CD14-positive monocyte (primary cell): ENCODE measurements around the gene NKD2. TPM values are rescaled to one million over a fixed set of nuclear protein-coding genes. Genes with fewer than 3 reads are reported as not detected.

ENCODE experiments used
- DNase-seq, 3 donors: peaks; one replicate each; pipeline ENCODE4 v3.0.0-alpha.2; 2011 to 2022
- H2AFZ ChIP-seq: 2 replicates; pipeline ENCODE4 v1.6.0; 2012; ENCODE audit warnings: mild to moderate bottlenecking, low read depth, low read length, inconsistent platforms; ENCODE audit not compliant: insufficient read depth, poor library complexity, severe bottlenecking
- H3K27ac ChIP-seq, 2 donors: 1 replicate in 1 of 2; 2 replicates in 1 of 2; pipeline ENCODE4 v1.5.1; 2012 to 2013; ENCODE audit warnings: low read length in 2 of 2, control low read depth in 1 of 2, inconsistent platforms in 1 of 2, low read depth in 1 of 2, mild to moderate bottlenecking in 1 of 2
- H3K27me3 ChIP-seq, 2 donors: one replicate each; pipeline versions ENCODE4 v1.6.0 to v1.6.1; 2011 to 2013; ENCODE audit warnings: low read length in 2 of 2; ENCODE audit not compliant: control insufficient read depth in 2 of 2, insufficient read depth in 2 of 2
- H3K36me3 ChIP-seq, 2 donors: replicated peaks in 1 of 2; 1 replicate in 1 of 2; 2 replicates in 1 of 2; pipeline versions ENCODE4 v1.5.1 to v1.6.1; 2012 to 2013; ENCODE audit warnings: low read length in 2 of 2, control low read depth in 1 of 2, inconsistent platforms in 1 of 2, mild to moderate bottlenecking in 1 of 2; ENCODE audit not compliant: insufficient read depth in 2 of 2, control insufficient read depth in 1 of 2
- H3K4me1 ChIP-seq, 2 donors: 1 replicate in 1 of 2; 2 replicates in 1 of 2; pipeline versions ENCODE4 v1.5.1 to v1.6.1; 2012 to 2013; ENCODE audit warnings: low read length in 2 of 2, control low read depth in 1 of 2, inconsistent platforms in 1 of 2, mild to moderate bottlenecking in 1 of 2, moderate library complexity in 1 of 2; ENCODE audit not compliant: insufficient read depth in 2 of 2, control insufficient read depth in 1 of 2
- H3K4me2 ChIP-seq: replicated peaks from 2 replicates; pipeline ENCODE3; 2012; ENCODE audit warnings: low read length, moderate library complexity, mild to moderate bottlenecking; ENCODE audit not compliant: poor library complexity, severe bottlenecking; ENCODE audit errors: extremely low read depth
- H3K4me3 ChIP-seq, 3 experiments: fragments of 200-600 bp in 1 of 3; sonication (generic) in 1 of 3; replicated peaks in 1 of 3; 1 replicate in 2 of 3; 2 replicates in 1 of 3; pipeline ENCODE4 v1.5.1; 2011 to 2013; ENCODE audit warnings: low read length in 3 of 3, mild to moderate bottlenecking in 3 of 3, control low read depth in 2 of 3, low read depth in 2 of 3, inconsistent platforms in 1 of 3, moderate library complexity in 1 of 3
- H3K79me2 ChIP-seq: 2 replicates; pipeline ENCODE4 v1.6.0; 2012; ENCODE audit warnings: mild to moderate bottlenecking, control low read depth, inconsistent platforms, low read length, moderate library complexity; ENCODE audit not compliant: insufficient read depth
- H3K9ac ChIP-seq: 2 replicates; pipeline ENCODE4 v1.6.0; 2017; ENCODE audit warnings: low read length, mild to moderate bottlenecking; ENCODE audit not compliant: insufficient read depth, poor library complexity, severe bottlenecking
- H3K9me3 ChIP-seq, 2 donors: replicated peaks in 1 of 2; 1 replicate in 1 of 2; 2 replicates in 1 of 2; pipeline versions ENCODE4 v1.5.1 to v1.6.1; 2012 to 2013; ENCODE audit warnings: low read length in 2 of 2, control low read depth in 1 of 2; ENCODE audit not compliant: control insufficient read depth in 1 of 2, insufficient read depth in 1 of 2
- H4K20me1 ChIP-seq: 2 replicates; pipeline ENCODE4 v1.6.0; 2012; ENCODE audit warnings: mild to moderate bottlenecking, low read length, control low read depth, moderate library complexity; ENCODE audit not compliant: insufficient read depth
- H3K27ac Mint-ChIP-seq, 7 donors: one replicate each; pipeline ENCODE4 v1.8.0; 2020; ENCODE audit warnings: mild to moderate bottlenecking in 7 of 7, mixed read lengths in 7 of 7, moderate library complexity in 6 of 7, inconsistent platforms in 2 of 7
- H3K27me3 Mint-ChIP-seq, 3 donors: one replicate each; pipeline ENCODE4 v1.8.0; 2021 to 2022; ENCODE audit warnings: low read depth in 3 of 3, mild to moderate bottlenecking in 3 of 3, mixed read lengths in 3 of 3, moderate library complexity in 3 of 3, inconsistent platforms in 1 of 3
- H3K36me3 Mint-ChIP-seq, 2 donors: one replicate each; pipeline ENCODE4 v1.8.0; 2020; ENCODE audit warnings: mixed read lengths in 2 of 2, inconsistent platforms in 1 of 2, mild to moderate bottlenecking in 1 of 2
- H3K4me1 Mint-ChIP-seq: one replicate; pipeline ENCODE4 v1.8.0; 2020; ENCODE audit warnings: mild to moderate bottlenecking, mixed read lengths
- H3K4me3 Mint-ChIP-seq, 2 donors: one replicate each; pipeline ENCODE4 v1.8.0; 2020; ENCODE audit warnings: mild to moderate bottlenecking in 2 of 2, mixed read lengths in 2 of 2, moderate library complexity in 1 of 2
- H3K9me3 Mint-ChIP-seq, 7 donors: one replicate each; pipeline ENCODE4 v1.8.0; 2020 to 2022; ENCODE audit warnings: mixed read lengths in 7 of 7, mild to moderate bottlenecking in 6 of 7, moderate library complexity in 6 of 7, inconsistent platforms in 2 of 7
- CTCF ChIP-seq: fragments of 200-600 bp; IDR thresholded peaks from one replicate; pipeline ENCODE4 v1.8.0; 2022; ENCODE audit warnings: antibody characterized with exemption, mild to moderate bottlenecking
- whole genome bisulfite sequencing: methylation state at CpG from one replicate; pipeline ENCODE4 v1.1.5; 2013; ENCODE audit warnings: missing lambda C conversion rate; ENCODE audit not compliant: insufficient coverage; 5-methylcytosine and 5-hydroxymethylcytosine counted together
- intact Hi-C, 2 donors: fragments of 100-400 bp; cut with micrococcal nuclease; formaldehyde crosslinking; loops; one replicate each; pipeline versions ENCODE4 v1.15.0 to v1.15.1; 2023
- polyA plus RNA-seq, 3 donors: library from polyadenylated mRNA; depleted of rRNA in 1 of 3; unstranded in 2 of 3; stranded (reverse) in 1 of 3; fragments of 300-500 nt in 2 of 3; fragments of >200 nt in 1 of 3; fragmentation: Illumina TruSeq in 2 of 3; gene quantifications; 1 replicate in 2 of 3; 2 replicates in 1 of 3; pipeline ENCODE4 v1.2.3, GENCODE V29; 2012 to 2021

Gene NKD2
- polyA plus RNA-seq, 3 donors, result not detected

- 97% methylated on average over 11 of the region's 15 CpGs for WGBS
- no peak for TF ChIP-seq CTCF
- peaks cover 40% of the 10 kb centered on the region for H4K20me1 ChIP-seq
- Mint-ChIP-seq H3K36me3 (peaks cover 29 to 39% of the 10 kb centered on the region in 2 donors), H3K4me1 (no peaks in the 10 kb centered on the region), H3K9me3 (no peaks in the 10 kb centered on the region), H3K4me3 (no peak overlapping the region), H3K27me3 (no peaks in the 10 kb centered on the region), H3K27ac (no peak overlapping the region)
- H3K79me2 ChIP-seq, result no peaks in the 10 kb centered on the region
- intact Hi-C loops, result no loop called here
- no peak overlapping the region for H3K9ac ChIP-seq
- H3K27me3 ChIP-seq, result no peaks in the 10 kb centered on the region
- H3K4me1 ChIP-seq, result no peaks in the 10 kb centered on the region
- no peak overlapping the region for H3K27ac ChIP-seq
- H3K9me3 ChIP-seq, result no peaks in the 10 kb centered on the region
- no peak overlapping the region for H3K4me3 ChIP-seq
- H3K4me2 ChIP-seq, result no peak overlapping the region
- no peak overlapping the region for H2AFZ ChIP-seq
- DNase-seq, result no peak
- H3K36me3 ChIP-seq, result peaks cover 13 to 21% of the 10 kb centered on the region in 2 donors
Measured at GRCh38 chr5:1069720-1070088, 61.1 kb downstream of the NKD2 start.

GRCh38 chr5:1073239-1074102 is 64.9 kb downstream of the NKD2 start:
- Histone ChIP-seq H3K79me2 (no peaks in the 10 kb centered on the region), H4K20me1 (peaks cover 21% of the 10 kb centered on the region), H3K9me3 (no peaks in the 10 kb centered on the region), H3K27me3 (no peaks in the 10 kb centered on the region), H3K4me1 (no peaks in the 10 kb centered on the region), H3K36me3 (peaks cover 15 to 38% of the 10 kb centered on the region in 2 donors), H3K4me2 (no peak overlapping the region), H3K4me3 (no peak overlapping the region), H2AFZ (no peak overlapping the region), H3K9ac (no peak overlapping the region), H3K27ac (no peak overlapping the region)
- no peaks in the 10 kb centered on the region for H3K4me1 Mint-ChIP-seq
- DNase-seq, result no peak
- no peak for TF ChIP-seq CTCF
- no peaks in the 10 kb centered on the region for H3K27me3 Mint-ChIP-seq
- intact Hi-C loops, result no loop called here
- WGBS, result 95% methylated on average over 37 of the region's 46 CpGs
- H3K36me3 Mint-ChIP-seq, result peaks cover 22 to 45% of the 10 kb centered on the region in 2 donors
- no peak overlapping the region for H3K27ac Mint-ChIP-seq
- H3K4me3 Mint-ChIP-seq, result no peak overlapping the region
- H3K9me3 Mint-ChIP-seq, result no peaks in the 10 kb centered on the region
